ENCODE measurements around the gene DVL1. TPM values are rescaled to one million over a fixed set of nuclear protein-coding genes. Genes with fewer than 3 reads are reported as not detected.

The DVL1 gene
- polyA plus RNA-seq, 3 donors = 0.41 to 29.8 (median 0.55) TPM

GRCh38 chr1:1307923-1308755 is 41.1 kb downstream of the DVL1 start, which contains the start of the genes ACAP3 and PUSL1:
TSS of gene ACAP3 (minus strand) at chr1:1307930. CDS start at chr1:1307815, 115 bp downstream.
TSS of gene PUSL1 (plus strand) at chr1:1308597. CDS start at chr1:1308644, 47 bp downstream.
- peaks cover 44% of the 10 kb centered on the region for H3K79me2 ChIP-seq (ENCODE audit: insufficient read depth, low read length)
- peak within 1 kb of the TSS; percentile 81 for H3K9ac ChIP-seq (ENCODE audit: insufficient read depth, low read length, poor library complexity, severe bottlenecking)
- no peaks in the 10 kb centered on the region for H3K9me3 ChIP-seq (replicated peaks in 1 of 2; ENCODE audit: control insufficient read depth in 1 of 2, insufficient read depth in 1 of 2, low read length in 2 of 2)
- Mint-ChIP-seq H3K4me1 (peaks cover 36% of the 10 kb centered on the region), H3K36me3 (peaks cover 8 to 27% of the 10 kb centered on the region in 2 donors), H3K27me3 (ENCODE audit: low read depth in 3 of 3) (peaks cover 0 to 4% (median 0%) of the 10 kb centered on the region in 3 donors), H3K4me3 (peak within 1 kb of the TSS; percentile 81 to 90), H3K9me3 (no peaks in the 10 kb centered on the region), H3K27ac (peak within 1 kb of the TSS; percentile 83 to 96 (median 90))
- H3K4me2 ChIP-seq (replicated peaks; ENCODE audit: extremely low read depth, low read length, poor library complexity, severe bottlenecking) = peak within 1 kb of the TSS; percentile 99
- H2AFZ ChIP-seq (ENCODE audit: insufficient read depth, low read depth, low read length, poor library complexity, severe bottlenecking) = peak within 1 kb of the TSS; percentile 91
- intact Hi-C loops (cut with micrococcal nuclease) = loop anchor here in 1 of 2 donors (5.0 kb wide), 2 partner anchors 69 to 474 kb away; partner anchors contain the start of gene AURKAIP1
- H3K36me3 ChIP-seq (replicated peaks in 1 of 2; ENCODE audit: control insufficient read depth in 1 of 2, insufficient read depth in 2 of 2, low read length in 2 of 2) = peaks cover 28 to 29% of the 10 kb centered on the region in 2 donors
- no peak for TF ChIP-seq CTCF (IDR thresholded peaks at IDR 0.05)
- H3K27ac ChIP-seq (ENCODE audit: low read depth in 1 of 2, low read length in 2 of 2) = peak within 1 kb of the TSS; percentile 75 to 86
- peaks cover 39 to 55% of the 10 kb centered on the region in 2 donors for H3K4me1 ChIP-seq (ENCODE audit: control insufficient read depth in 1 of 2, insufficient read depth in 2 of 2, low read length in 2 of 2)
- H3K4me3 ChIP-seq (replicated peaks in 1 of 3; ENCODE audit: low read depth in 2 of 3, low read length in 3 of 3) = peak within 1 kb of the TSS; percentile 57 to 91 (median 88)
- peak; percentile 88 to 90 (median 89) for DNase-seq
- no peaks in the 10 kb centered on the region for H3K27me3 ChIP-seq (ENCODE audit: control insufficient read depth in 2 of 2, insufficient read depth in 2 of 2, low read length in 2 of 2)
- WGBS (ENCODE audit: insufficient coverage) = under 1% methylated on average over 112 of the region's 131 CpGs
- peaks cover 52% of the 10 kb centered on the region for H4K20me1 ChIP-seq (ENCODE audit: insufficient read depth, low read length)

- peaks cover 36% of the 10 kb centered on the region for H3K4me1 Mint-ChIP-seq
- H2AFZ ChIP-seq (ENCODE audit: insufficient read depth, low read depth, low read length, poor library complexity, severe bottlenecking) = peak overlapping the region; percentile 56
- peak overlapping the region; percentile 41 to 80 for H3K27ac ChIP-seq (ENCODE audit: low read depth in 1 of 2, low read length in 2 of 2)
- H3K36me3 Mint-ChIP-seq = peaks cover 3 to 23% of the 10 kb centered on the region in 2 donors
- no peaks in the 10 kb centered on the region for H3K9me3 ChIP-seq (replicated peaks in 1 of 2; ENCODE audit: control insufficient read depth in 1 of 2, insufficient read depth in 1 of 2, low read length in 2 of 2)
- H3K27ac Mint-ChIP-seq = peak overlapping the region; percentile 72 to 91 (median 85)
- peaks cover 45% of the 10 kb centered on the region for H3K79me2 ChIP-seq (ENCODE audit: insufficient read depth, low read length)
- intact Hi-C loops (cut with micrococcal nuclease) = loop anchor here in 1 of 2 donors (5.0 kb wide), 2 partner anchors 70 to 475 kb away; partner anchors contain the start of gene AURKAIP1
- H3K4me3 ChIP-seq (replicated peaks in 1 of 3; ENCODE audit: low read depth in 2 of 3, low read length in 3 of 3) = peak overlapping the region; percentile 57 to 91 (median 64)
- peaks cover 39 to 55% of the 10 kb centered on the region in 2 donors for H3K4me1 ChIP-seq (ENCODE audit: control insufficient read depth in 1 of 2, insufficient read depth in 2 of 2, low read length in 2 of 2)
- H3K27me3 ChIP-seq (ENCODE audit: control insufficient read depth in 2 of 2, insufficient read depth in 2 of 2, low read length in 2 of 2) = no peaks in the 10 kb centered on the region
- DNase-seq = peak in 1 of 3 donors; percentile 1
- WGBS (ENCODE audit: insufficient coverage) = 1% methylated on average over 83 of the region's 83 CpGs
- H3K9ac ChIP-seq (ENCODE audit: insufficient read depth, low read length, poor library complexity, severe bottlenecking) = peak overlapping the region; percentile 81
- H3K36me3 ChIP-seq (replicated peaks in 1 of 2; ENCODE audit: control insufficient read depth in 1 of 2, insufficient read depth in 2 of 2, low read length in 2 of 2) = peaks cover 21 to 22% of the 10 kb centered on the region in 2 donors
- peaks cover 0 to 4% (median 0%) of the 10 kb centered on the region in 3 donors for H3K27me3 Mint-ChIP-seq (ENCODE audit: low read depth in 3 of 3)
- peak overlapping the region; percentile 81 to 90 for H3K4me3 Mint-ChIP-seq
- H3K9me3 Mint-ChIP-seq = no peaks in the 10 kb centered on the region
- TF ChIP-seq CTCF (IDR thresholded peaks at IDR 0.05) = no peak
- H3K4me2 ChIP-seq (replicated peaks; ENCODE audit: extremely low read depth, low read length, poor library complexity, severe bottlenecking) = peak overlapping the region; percentile 99
- peaks cover 53% of the 10 kb centered on the region for H4K20me1 ChIP-seq (ENCODE audit: insufficient read depth, low read length)
Measured at GRCh38 chr1:1307261-1307922, 41.8 kb downstream of the DVL1 start.

Data from CD14-positive monocyte (primary cell).